GM19043 (cell line): ENCODE results near the gene LAMTOR1.
A peak's percentile ranks its signal among the peaks of the same experiment; 100 is the strongest.

ENCODE experiments used
- ATAC-seq: cut with Tn5 transposase; IDR thresholded peaks from one replicate; pipeline ENCODE4 v1.9.1; 2021; ENCODE audit warnings: low read depth; ENCODE audit not compliant: unreplicated experiment

The LAMTOR1 gene

DNA sequence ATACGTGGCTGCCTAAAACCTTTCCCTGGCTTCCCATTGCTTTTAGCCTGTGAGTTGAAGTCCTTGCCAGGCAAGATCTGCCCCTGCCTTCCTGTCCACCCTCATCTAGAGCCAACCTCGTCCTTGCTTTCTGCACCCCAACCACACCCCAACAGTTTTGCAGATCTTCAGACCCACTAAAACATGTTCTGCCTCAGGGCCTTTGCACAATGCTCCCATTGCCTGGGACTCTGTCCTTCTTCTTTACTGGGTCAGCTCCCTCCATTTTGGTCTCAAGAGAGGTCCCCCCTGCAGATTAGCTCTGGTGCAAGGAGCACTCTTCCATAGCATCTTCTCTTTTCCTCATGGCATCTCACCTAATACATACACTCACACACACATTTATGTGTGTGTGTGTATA is 17.8 kb upstream of the LAMTOR1 start:
- ATAC-seq = no peak

DNA sequence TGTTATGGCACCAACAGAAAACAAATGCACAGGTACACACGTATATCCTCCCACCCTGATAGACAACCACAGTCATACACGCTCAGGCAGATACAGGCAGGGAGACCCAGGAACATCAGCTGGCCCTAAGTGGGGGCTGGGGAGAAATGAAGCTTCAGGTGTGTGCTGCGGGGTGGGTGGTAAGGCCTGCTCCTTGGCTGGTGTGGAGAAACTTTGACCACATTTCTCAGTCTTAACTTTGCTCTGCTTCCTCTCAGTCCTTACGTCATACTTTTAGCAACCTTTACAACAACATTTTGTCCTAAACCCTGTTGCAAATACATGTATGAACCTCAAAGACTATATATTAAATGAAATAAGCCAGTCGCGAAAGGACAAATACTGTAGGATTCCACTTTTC is 16.1 kb upstream of the LAMTOR1 start:
- no peak for ATAC-seq

DNA sequence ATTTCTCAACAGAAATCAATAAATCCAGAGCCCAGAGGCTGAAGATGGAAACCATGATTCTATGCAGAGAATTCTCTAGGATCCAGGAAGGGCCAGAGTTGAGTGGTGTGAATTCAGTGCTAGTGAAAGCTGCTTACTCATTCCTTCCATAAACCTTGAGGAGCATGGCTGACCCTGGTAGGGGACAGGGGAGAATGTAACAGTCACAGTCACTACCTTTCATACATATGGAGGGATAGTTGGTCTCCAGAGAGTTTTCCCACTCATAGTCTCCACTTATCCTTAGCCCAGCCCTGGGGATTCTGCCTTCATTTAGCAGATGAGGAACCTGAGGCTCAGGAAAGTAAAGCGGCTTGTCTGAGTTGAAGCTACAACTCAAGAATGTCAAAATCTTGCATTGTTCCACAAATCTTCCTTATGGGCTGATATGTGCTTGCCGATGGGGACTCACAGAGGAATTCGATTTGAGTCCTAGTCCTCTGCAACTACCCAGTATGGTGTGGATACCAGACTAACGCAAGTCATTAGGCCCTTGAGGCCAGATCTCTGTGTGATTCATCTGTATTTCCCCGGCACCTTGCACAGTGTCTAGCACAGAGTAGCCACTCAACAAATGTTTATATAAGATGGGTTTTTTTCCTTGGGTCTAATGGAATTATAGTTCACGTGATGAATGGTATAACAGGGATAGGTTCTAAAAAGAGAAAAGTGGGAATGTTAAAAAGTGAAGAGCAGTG is 13.1 kb upstream of the LAMTOR1 start:
- no peak for ATAC-seq

DNA sequence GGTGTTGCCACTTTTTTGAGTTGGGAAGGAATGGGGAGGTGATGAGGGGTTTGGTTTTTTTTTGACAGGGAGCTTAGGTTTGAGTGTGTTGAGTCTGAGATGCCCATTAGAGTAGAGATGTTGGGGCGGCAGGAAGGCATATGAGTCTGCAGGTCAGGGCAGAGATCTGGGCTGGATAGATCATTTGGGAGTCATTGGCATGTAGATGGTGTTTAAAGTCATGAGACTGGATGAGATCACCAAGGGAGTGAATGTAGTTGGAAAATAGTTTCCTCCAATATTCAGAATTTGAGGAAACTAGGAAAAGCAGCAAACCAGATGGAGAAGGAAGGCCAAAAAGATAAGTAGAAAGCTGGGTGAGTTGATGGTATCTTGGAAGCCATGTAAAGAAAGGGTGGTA is 11.5 kb upstream of the LAMTOR1 start:
- no peak for ATAC-seq

DNA sequence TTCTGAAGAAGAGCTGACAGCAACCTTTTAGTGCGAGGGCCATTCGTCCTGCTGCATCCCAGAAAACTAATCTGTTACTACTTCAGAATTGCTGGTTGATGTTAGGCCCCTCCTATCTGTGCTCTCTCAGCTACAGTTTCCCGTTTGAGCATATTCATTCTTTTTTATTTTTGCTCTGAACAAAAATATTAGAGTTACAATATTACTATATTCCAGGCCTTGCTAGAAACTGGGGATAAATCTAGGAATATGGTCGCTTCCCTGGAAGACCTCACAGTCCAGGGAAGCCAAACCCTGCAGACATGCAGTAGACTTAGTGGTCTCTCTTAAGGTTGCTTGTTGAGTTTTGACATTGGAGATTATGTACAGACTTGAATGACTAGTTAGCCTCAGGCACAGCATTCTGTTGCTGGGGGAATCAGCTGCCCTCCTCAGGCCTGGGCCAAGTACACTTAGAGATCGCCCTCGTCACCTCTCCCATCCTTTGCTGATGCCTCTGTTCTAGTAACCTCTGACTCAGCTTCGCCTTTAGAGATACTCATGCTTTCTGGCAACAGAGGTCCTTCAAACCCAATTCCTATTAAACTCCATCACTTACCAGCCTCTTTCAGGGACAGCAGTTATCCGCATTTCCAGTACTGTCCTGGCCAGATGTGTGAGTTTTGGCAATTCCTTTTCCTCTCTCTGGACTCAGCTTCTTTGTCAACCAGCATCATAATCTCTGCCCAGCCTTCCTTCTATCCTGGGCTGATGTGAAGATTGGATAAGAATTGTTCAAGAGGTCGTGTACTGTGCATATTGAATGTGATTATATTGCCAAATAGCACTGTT is 10.1 kb upstream of the LAMTOR1 start:
- ATAC-seq = no peak

DNA sequence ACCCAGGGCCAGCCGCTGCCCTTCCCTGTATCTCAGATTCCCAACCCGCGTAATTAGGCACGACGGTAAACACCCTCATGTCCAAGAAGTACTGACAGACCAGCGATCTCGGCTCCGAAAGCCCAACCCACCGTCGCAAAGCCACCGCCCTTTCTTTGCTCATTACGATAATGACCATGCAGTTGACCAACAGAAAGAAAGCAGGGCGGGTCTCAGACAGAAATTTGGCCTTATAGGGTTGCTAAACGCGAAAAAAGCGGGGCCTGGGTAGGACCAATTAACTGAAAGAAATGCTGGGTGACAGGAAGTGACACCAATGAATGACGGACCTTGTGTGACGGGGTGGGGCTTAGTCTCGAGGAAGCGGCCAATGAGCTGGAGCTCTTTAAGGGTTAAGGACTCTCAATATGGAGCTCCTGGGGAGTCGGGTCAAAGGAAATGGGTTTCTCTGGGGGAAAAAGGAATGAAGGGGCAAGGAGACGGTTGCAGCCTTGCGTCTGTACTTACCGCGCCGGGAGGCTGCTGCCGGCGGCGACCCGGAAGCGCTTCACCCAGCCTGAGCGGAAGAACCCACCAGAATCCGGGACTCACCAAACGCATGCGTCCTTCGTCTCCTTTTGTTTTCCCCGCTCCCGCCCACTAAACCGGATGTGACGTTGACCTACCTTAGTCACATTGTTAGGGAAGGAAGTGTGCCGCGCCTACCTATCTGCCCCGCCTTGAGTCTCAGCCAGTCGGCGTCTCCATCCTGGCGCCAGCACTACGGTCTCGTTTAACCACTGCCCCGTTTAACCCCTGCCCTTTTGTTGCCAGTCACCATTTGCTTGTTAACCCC is 9.3 kb upstream of the LAMTOR1 start, which contains the start of gene ANAPC15:
Gene ANAPC15 (minus strand): TSS at position 553 of the 835 bp plus-strand sequence. CDS start 1,419 bp downstream, outside the sequence.
- peak; percentile 91 for ATAC-seq

DNA sequence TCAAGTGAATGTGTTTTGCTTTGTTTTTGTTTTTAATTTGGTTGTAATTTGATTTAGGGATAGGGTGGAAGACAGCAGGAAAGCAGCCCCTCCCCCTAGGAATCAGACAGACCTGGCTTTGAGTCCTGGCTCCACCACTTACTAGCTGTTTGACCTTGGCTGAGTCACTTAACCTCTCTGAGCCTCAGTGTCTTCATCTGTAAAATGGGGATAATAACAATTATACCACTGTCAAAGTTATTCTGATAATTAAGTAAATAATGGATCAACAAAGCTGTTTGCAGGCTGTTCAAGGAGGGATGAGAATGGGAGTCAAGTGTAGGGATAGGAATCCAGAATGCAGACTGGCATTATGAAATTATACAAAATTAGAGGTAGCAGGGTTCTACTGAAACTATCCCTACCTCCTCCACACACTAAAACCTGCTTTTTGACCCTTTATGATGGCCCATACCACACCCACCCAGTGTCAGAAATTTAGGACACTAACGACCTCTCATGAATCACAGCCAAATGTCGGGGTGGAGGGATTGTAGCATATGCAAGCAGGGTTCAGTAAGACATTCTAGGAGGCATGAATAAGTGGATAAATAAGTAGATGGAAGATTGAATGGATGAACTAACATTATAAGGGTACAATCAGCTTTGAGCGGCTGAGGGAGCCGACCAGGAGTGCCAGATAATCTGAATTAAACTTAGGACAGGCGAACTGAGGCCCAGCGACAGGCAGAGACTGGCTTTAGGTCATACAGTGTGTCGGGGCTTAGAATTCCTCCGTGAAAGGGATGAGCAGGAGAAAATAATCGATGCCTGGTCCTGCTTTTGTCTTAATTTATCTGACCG is 8.4 kb upstream of the LAMTOR1 start:
- no peak for ATAC-seq

DNA sequence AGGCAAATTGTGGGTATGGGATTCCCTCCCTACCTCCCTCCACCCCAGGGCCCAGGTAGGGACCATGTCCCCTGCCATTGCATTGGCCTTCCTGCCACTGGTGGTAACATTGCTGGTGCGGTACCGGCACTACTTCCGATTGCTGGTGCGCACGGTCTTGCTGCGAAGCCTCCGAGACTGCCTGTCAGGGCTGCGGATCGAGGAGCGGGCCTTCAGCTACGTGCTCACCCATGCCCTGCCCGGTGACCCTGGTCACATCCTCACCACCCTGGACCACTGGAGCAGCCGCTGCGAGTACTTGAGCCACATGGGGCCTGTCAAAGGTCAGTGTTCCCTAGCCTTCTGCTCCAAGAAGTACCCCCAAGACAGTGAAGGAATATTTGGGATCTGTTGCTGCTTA is 2.8 kb upstream of the LAMTOR1 start, which contains the start of gene TOMT:
Gene TOMT (plus strand): TSS at position 37 of the 400 bp plus-strand sequence. CDS start 28 bp downstream, at position 65.
- ATAC-seq = no peak

DNA sequence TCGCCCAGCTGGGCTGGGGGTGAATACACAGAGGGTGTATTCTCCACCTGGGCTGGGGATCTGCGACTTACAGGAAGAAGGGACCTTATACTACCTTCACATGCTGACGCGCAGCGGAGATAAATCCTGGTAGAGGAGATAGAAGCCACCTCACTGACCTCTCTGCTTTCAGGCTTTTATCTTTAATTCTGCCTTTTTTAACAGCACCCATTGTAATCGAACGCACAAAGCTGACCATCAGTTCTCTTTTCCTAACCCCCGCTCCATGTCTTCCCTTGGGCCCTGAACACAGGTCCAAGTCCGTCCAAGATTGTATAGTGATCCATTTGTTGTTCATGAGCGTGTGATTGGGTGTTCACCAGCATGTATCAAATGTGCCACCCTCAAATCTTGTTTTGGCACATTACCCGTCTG is 664 bp upstream of the LAMTOR1 start:
- ATAC-seq = no peak

DNA sequence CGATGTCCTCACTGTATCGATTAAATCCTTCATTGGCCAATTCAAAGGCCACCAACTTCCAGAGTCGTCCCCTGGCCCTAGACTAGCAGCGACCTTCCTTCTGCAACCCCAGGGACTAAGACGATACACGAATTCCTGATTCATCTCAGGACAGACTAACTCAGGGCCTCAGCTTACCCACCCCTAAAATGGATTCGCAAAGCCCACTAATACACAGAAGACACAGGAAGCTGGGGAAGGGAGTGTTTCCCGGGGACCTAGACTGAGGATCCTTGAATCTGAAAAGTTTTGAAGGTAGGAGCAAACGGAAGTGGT is 509 bp downstream of the LAMTOR1 start:
- ATAC-seq = no peak

DNA sequence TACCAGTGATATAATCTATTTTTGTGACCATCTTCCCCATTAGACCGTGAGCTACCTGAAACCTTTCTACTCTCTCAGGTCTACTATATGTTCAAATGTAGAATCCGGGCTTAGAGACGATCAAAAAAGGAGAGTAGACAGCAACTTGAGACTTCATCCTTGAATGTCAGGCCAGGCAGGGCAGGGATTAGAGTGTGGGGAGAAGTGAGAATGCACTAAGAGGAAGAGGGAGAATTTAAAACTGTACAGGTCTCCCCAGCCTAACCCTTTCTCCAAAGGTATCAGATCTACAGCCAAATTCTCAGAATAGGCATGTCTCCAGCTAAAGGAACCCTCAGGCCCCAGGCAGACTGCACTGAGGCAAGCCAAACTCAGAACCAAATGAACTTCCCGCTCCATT is 935 bp downstream of the LAMTOR1 start:
- ATAC-seq = no peak

DNA sequence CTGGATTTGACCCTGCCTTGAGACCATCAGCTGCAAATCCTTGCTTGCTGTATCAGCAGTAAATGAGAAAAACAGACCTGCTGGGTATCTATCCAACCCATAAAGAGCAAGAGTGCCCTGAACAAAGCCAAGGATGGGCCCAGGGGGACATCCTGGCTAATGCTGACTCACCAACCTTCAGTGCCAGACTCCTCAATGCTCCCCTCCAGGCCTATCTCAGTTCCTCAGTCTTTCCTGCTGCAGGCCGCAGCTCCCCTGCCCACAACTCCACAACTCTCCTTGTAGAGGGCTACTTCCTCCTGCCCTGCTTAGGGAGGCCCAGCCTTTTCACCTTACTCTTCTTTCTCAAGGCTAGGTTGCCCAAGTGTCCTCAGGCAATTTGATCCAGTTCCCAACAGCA is 2.6 kb downstream of the LAMTOR1 start:
- ATAC-seq = no peak

DNA sequence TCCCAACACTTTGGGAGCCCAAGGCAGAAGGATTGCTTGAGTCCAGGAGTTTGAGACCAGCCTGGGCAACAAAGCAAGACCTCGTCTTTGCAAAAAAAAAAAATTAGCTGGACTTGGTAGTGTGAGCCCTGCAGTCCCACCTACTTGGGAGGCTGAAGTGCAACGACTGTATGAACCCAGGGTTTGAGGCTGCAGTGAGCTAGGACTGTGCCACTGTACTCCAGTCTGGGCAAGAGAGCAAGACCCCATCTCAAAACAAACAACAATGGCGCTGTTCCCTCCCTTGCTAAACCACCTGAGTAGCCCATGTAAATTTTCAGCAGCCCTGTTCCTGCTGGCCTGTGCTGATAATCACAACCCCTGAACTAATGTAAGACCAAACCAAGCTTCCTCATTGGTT is 3.1 kb downstream of the LAMTOR1 start:
- no peak for ATAC-seq

DNA sequence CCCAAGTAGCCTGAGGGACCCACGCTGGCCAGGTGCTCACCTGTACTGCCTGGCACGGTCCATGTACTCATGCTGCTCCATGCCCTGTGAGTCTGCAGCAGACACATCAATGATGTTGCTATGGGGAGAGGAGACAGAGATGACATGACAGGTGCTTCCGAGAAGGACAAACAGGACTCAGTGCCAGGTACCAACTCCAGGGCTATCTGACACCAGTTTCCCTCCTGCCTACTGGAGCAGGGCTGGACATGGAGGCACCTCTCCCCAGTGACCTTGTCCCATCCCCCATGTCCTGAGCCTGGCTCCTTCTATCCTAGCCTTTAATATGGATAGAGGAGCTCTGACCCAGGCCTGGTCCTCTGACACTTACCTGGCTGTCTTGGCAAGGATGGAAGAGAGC is 4.4 kb downstream of the LAMTOR1 start:
- no peak for ATAC-seq

DNA sequence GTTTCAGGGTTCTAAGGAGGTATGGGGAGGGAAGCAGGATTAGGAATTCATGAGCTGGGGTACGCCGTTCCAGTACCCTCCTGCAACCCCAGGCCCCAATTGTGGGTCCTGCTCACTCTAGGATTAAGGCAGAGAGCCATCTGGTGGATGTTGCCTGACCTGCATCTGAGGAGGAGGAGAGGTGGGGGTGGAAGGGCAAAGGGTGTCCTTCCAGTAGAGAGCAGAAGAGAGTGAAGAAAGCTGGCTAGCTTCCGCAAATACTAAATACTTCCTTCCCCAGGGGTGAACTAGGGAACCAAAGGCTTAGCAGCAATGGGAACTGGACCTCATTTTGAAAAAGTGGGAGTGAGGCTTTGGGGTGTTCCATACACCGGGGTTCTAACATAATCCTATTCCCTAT is 11.8 kb downstream of the LAMTOR1 start:
- ATAC-seq = no peak

DNA sequence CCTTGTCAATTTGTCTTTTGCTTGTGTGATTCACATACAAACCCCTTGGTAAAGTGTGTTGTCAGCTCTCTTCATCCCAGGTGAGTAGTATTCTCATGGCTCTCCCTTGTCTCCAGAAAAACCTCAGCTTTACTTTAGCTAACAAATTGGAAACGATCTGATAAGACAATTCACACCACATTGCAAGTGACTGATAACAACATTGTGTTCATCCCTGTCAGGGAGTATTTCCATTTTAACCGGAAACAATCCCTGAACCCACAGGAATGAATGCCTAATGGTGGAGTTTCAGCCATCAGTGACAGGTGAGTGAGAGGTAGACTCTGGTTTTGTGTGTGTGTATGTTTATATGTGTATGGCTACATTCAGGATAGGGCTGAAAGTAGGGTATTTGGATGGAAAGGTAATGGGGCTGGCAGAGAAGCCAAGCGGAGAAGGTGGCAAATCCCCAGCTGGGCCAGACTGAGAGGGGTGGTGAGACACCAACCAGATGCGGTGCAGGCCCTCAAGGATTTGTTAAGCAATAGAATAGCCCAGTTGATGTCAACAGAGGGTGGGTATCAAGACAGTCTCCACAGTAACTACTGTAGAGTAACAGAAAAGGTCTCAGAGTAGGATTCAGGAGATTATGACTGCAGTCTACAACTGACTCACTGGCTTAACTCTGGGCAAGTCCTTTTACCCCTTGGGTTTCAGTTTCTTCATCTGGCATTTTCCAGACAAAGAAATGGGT is 14.9 kb downstream of the LAMTOR1 start:
- no peak for ATAC-seq

DNA sequence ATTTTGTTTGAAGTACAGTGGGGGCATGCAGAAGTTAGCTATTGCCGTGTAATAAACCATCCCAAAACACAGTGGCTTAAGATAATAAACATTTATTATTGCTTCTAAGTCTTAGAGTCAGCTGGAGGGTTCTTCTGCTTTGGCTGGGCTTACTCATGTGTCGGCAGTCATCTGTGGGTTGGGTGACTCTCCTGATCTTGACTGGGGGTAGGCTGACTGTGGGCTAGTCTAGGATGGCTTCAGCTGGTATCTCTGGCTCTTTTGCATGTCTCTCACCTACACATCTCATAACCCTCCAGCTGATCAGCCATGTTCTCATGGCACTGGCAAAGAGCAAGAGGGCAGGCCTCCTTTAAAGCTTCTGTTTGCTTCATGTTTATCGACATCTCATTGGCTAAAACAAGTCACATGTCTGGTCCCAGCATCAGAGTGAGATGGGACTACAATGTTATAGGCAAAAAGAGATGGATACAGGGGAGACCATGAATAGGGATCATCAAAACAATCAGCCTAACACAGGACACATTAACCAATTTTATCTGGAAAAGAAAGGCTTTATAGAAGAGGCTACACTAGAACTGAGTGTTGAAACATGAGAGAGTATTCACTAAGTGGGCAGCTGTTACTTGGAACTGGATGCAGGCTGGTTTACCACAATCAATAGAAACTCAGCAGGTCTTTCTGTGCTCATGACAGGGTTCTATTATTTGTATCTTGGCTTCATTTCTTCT is 17.3 kb downstream of the LAMTOR1 start:
- no peak for ATAC-seq

DNA sequence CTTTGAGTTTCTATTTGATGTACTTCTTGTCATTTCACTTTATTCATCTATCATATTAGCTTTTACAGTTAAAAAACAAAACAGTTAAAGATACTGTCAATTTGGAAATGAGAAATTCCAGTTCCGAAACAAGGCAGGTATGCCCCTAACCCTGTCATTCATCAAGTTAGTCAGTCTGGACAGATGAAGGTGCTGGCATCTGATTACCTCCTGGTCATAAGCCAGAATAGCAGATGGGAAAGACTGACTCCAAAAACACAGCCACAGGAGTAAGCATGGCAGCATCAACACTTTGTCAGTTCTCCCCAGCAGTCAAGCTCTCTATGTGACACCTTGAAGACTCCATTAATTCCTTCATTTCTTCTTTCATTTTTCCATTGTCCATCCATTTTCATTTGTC is 18.1 kb downstream of the LAMTOR1 start:
- ATAC-seq = no peak

DNA sequence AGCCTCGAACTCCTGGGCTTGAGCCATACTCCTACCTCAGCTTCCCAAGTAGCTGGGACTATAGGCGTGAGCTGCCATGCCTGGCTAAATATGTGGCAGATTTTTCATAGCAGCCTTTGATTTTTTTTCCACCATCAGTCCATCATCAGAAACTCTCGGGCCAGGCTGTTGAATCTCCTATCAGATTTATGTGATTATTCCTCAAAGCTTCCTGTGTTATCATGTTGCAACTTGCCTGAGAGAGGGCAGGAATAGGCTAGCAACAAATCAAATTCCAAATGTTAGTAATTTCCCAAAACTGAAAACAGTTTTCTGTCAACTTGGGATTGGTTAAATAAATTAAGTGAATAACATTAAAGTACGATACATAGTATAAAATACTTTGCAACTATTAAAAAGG is 19.0 kb downstream of the LAMTOR1 start:
- ATAC-seq = no peak
